Endothelial cell of umbilical vein (primary cell): ENCODE results near the gene SRSF9. TPM values are rescaled to one million over a fixed set of nuclear protein-coding genes. Genes with fewer than 3 reads are reported as not detected.

Source experiments
- BruUV-seq: library from RNA; stranded (reverse); fragments of 400-500 nt; replicated peaks from 2 replicates; lab custom pipeline; 2021; lab: Mats Ljungman, UMichigan
- CTCF ChIA-PET: fragments of 300-600, 350-600 bp; sonication (Branson Sonifier 250); formaldehyde crosslinking; loops from one replicate; lab custom pipeline; 2021; ENCODE audit warnings: antibody characterized with exemption, inconsistent platforms; lab: Charles Lee
- POLR2A ChIA-PET: fragments of 300-600, 350-600 bp; sonication (Branson Sonifier 250); formaldehyde crosslinking; loops from one replicate; lab custom pipeline; 2021; ENCODE audit warnings: antibody characterized with exemption, inconsistent platforms; lab: Charles Lee
- DNase-seq: peaks from one replicate; pipeline ENCODE4 v3.0.0-alpha.2; 2011; ENCODE audit warnings: low read depth, low spot score
- FAIRE-seq: peaks from 2 replicates; lab custom pipeline; 2011; peaks lifted over from hg19 to GRCh38; lab: Jason Lieb, UNC
- H2AFZ ChIP-seq: 2 replicates; pipeline ENCODE4 v1.6.0; 2012; ENCODE audit warnings: low read depth, low read length, control low read depth, inconsistent platforms
- H3K27ac ChIP-seq: 2 replicates; pipeline ENCODE4 v1.5.1; 2011; ENCODE audit warnings: low read depth, mild to moderate bottlenecking, control low read depth, low read length, moderate library complexity; ENCODE audit not compliant: insufficient read depth
- H3K27me3 ChIP-seq, 2 experiments: 2 replicates each; pipeline versions ENCODE4 v1.6.0 to v1.6.1; 2011; ENCODE audit warnings: low read length in 2 of 2, mixed read lengths in 1 of 2; ENCODE audit not compliant: control insufficient read depth in 2 of 2, insufficient read depth in 2 of 2
- H3K36me3 ChIP-seq, 2 experiments: 2 replicates in 1 of 2; 3 replicates in 1 of 2; pipeline ENCODE4 v1.5.1; 2011; ENCODE audit warnings: low read length in 2 of 2, mild to moderate bottlenecking in 1 of 2, moderate library complexity in 1 of 2; ENCODE audit not compliant: control insufficient read depth in 2 of 2, insufficient read depth in 2 of 2; ENCODE audit errors: extremely low read depth in 1 of 2
- H3K4me1 ChIP-seq: 3 replicates; pipeline ENCODE4 v1.5.1; 2011; ENCODE audit warnings: mild to moderate bottlenecking, low read length; ENCODE audit not compliant: control insufficient read depth, insufficient read depth; ENCODE audit errors: extremely low read depth
- H3K4me2 ChIP-seq: 2 replicates; pipeline ENCODE4 v1.6.1; 2011; ENCODE audit warnings: low read length, control low read depth, mixed read lengths; ENCODE audit not compliant: insufficient read depth
- H3K4me3 ChIP-seq, 3 experiments: fragments of 200-600 bp in 1 of 3; sonication (generic), shearing (Covaris generic) in 1 of 3; replicated peaks in 1 of 3; 2 replicates each; pipeline ENCODE4 v1.5.1; 2011 to 2016; ENCODE audit warnings: control low read depth in 3 of 3, low read length in 3 of 3, mild to moderate bottlenecking in 2 of 3, inconsistent platforms in 1 of 3, low read depth in 1 of 3, moderate library complexity in 1 of 3; ENCODE audit not compliant: insufficient read depth in 1 of 3
- H3K79me2 ChIP-seq: 2 replicates; pipeline ENCODE4 v1.6.0; 2012; ENCODE audit warnings: low read length, inconsistent platforms; ENCODE audit not compliant: control insufficient read depth, insufficient read depth
- H3K9ac ChIP-seq: replicated peaks from 2 replicates; pipeline ENCODE3; 2011; ENCODE audit warnings: low read length, control low read depth; ENCODE audit not compliant: insufficient read depth; ENCODE audit errors: extremely low read depth
- H3K9me1 ChIP-seq: replicated peaks from 3 replicates; pipeline ENCODE4 v1.6.0; 2011; ENCODE audit warnings: mild to moderate bottlenecking, low read length; ENCODE audit not compliant: control insufficient read depth, insufficient read depth; ENCODE audit errors: extremely low read depth
- H3K9me3 ChIP-seq: replicated peaks from 2 replicates; pipeline ENCODE4 v1.5.1; 2012; ENCODE audit warnings: low read length, inconsistent platforms; ENCODE audit not compliant: control insufficient read depth, insufficient read depth
- H4K20me1 ChIP-seq: replicated peaks from 2 replicates; pipeline ENCODE3; 2011; ENCODE audit warnings: mild to moderate bottlenecking, low read length; ENCODE audit not compliant: control insufficient read depth, insufficient read depth; ENCODE audit errors: extremely low read depth
- CTCF ChIP-seq, 2 donors: IDR thresholded peaks; 1 replicate in 1 of 2; 2 replicates in 1 of 2; pipeline ENCODE4 v1.5.1; 2011; ENCODE audit warnings: low read length in 2 of 2, mild to moderate bottlenecking in 2 of 2, moderate library complexity in 2 of 2, control low read depth in 1 of 2, inconsistent platforms in 1 of 2, low read depth in 1 of 2; ENCODE audit not compliant: insufficient read depth in 1 of 2; ENCODE audit errors: extremely low read depth in 1 of 2
- EZH2 ChIP-seq: IDR thresholded peaks from 2 replicates; pipeline ENCODE4 v1.6.1; 2012; ENCODE audit warnings: borderline replicate concordance, low read depth, mild to moderate bottlenecking, moderate library complexity, low read length, inconsistent platforms; ENCODE audit not compliant: severe bottlenecking
- FOS ChIP-seq: IDR thresholded peaks from 2 replicates; pipeline ENCODE4 v1.6.1; 2011; ENCODE audit warnings: mild to moderate bottlenecking, low read length, moderate library complexity, borderline replicate concordance; ENCODE audit not compliant: insufficient read depth
- GATA2 ChIP-seq: IDR thresholded peaks from 2 replicates; pipeline ENCODE4 v1.7.0; 2011; ENCODE audit warnings: low read depth, mild to moderate bottlenecking, moderate library complexity, mixed read lengths, low read length; ENCODE audit not compliant: insufficient read length, insufficient read depth
- JUN ChIP-seq: IDR thresholded peaks from 2 replicates; pipeline ENCODE4 v1.6.1; 2011; ENCODE audit warnings: borderline replicate concordance, low read depth; ENCODE audit not compliant: insufficient read length, insufficient read depth
- MAX ChIP-seq: IDR thresholded peaks from 2 replicates; pipeline ENCODE4 v1.6.1; 2011; ENCODE audit not compliant: insufficient read depth, insufficient read length
- MYC ChIP-seq: IDR thresholded peaks from one replicate; pipeline ENCODE4 v1.6.1; 2011; ENCODE audit warnings: mild to moderate bottlenecking, low read depth, low read length
- POLR2A ChIP-seq: IDR thresholded peaks from 2 replicates; pipeline ENCODE4 v1.6.1; 2012; ENCODE audit warnings: low read depth, mild to moderate bottlenecking, control low read depth, low read length
- POLR2AphosphoS5 ChIP-seq: IDR thresholded peaks from 2 replicates; pipeline ENCODE4 v1.6.1; 2012; ENCODE audit warnings: low read depth, mild to moderate bottlenecking, control low read depth, low read length, moderate library complexity; ENCODE audit not compliant: insufficient read depth
- dilution Hi-C: fragments of 300-500 bp; cut with MboI; formaldehyde crosslinking; loops from one replicate; pipeline ENCODE4 v1.15.0; 2019; ENCODE audit warnings: low sequenced_read_pairs; ENCODE audit not compliant: extremely low pct_ligation_motif_present
- intact Hi-C: fragments of 100-400 bp; cut with micrococcal nuclease; formaldehyde crosslinking; loops from one replicate; pipeline ENCODE4 v1.10.0; 2022
- polyA plus RNA-seq, 4 experiments: library from polyadenylated mRNA; depleted of rRNA in 3 of 4; stranded (reverse) in 3 of 4; unstranded in 1 of 4; fragments of >200 nt; gene quantifications; 2 replicates each; pipeline versions ENCODE4 v1.2.1 to v1.2.3, GENCODE V29; 2011 to 2012; ENCODE audit warnings: missing spikeins in 1 of 4
- total RNA-seq: library from RNA; stranded (reverse); gene quantifications from 2 replicates; pipeline ENCODE4 v1.2.3, GENCODE V29; 2021

The SRSF9 gene
- total and polyA plus RNA-seq, 2 donors (not counting 3 experiments of a cell fraction or from before 2014, with no cell fraction given): 153 to 226 TPM

- no peaks in the 10 kb centered on the region for H3K27me3 ChIP-seq
- CTCF ChIA-PET: interaction anchor here (0.9 to 1.9 kb wide), 2 partner anchors 8 to 42 kb away, joined by 3 to 8 read pairs; no protein-coding TSS in a partner anchor
- no peak overlapping the region for H3K4me3 ChIP-seq
- dilution Hi-C loops: no loop called here
- H3K27ac ChIP-seq: no peak overlapping the region
- DNase-seq: no peak
- H3K9me3 ChIP-seq: no peaks in the 10 kb centered on the region
- no peaks in the 10 kb centered on the region for H3K9me1 ChIP-seq
- no peak overlapping the region for H3K9ac ChIP-seq
- FAIRE-seq: no peak
- POLR2A ChIA-PET: no interaction called here
- H3K4me2 ChIP-seq: no peak overlapping the region
- no peak overlapping the region for H2AFZ ChIP-seq
- no peaks in the 10 kb centered on the region for H3K4me1 ChIP-seq
- no TSS peak for BruUV-seq
- no peaks in the 10 kb centered on the region for H3K79me2 ChIP-seq
- no peaks in the 10 kb centered on the region for H4K20me1 ChIP-seq
- peaks cover 0 to 8% of the 10 kb centered on the region in 2 experiments for H3K36me3 ChIP-seq
- intact Hi-C loops: no loop called here
- TF ChIP-seq JUN (no peak), GATA2 (no peak), FOS (no peak), CTCF (IDR thresholded peaks at IDR 0.05; ENCODE audit: extremely low read depth in 1 of 2, insufficient read depth in 1 of 2, low read depth in 1 of 2, low read length in 2 of 2) (no peak), MYC (no peak)
Observed at GRCh38 chr12:120508537-120508936, 39.0 kb upstream of the SRSF9 start.

DNA sequence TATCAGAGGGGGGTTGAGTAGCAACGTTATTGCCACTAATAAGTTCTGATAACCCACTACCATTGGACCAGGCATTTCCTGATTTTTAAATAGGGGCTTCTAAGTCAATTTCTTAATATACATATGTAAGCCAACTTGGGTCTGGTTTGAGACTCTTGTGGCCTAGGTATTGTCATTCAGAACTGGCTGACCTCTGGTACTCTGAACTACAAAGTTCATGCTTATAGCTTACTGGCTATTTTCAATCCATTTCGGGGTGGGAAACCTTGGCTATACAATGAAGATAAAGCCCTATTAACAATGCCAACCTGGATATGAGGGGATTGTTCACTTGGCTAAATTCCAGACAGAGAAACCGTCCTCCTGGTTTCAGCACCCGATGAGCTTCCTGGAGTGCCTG is 35.0 kb upstream of the SRSF9 start:
- no peak for DNase-seq
- ChIA-PET CTCF (interaction anchor here (0.8 to 1.6 kb wide), 3 partner anchors 30 to 47 kb away, joined by 3 to 4 read pairs (median 4); a partner anchor contains a TSS), POLR2A (interaction anchor here (1.9 kb wide), 1 partner anchor 8 kb away, joined by 6 read pairs; the partner anchor contains the start of gene DYNLL1)
- dilution Hi-C loops: no loop called here
- Histone ChIP-seq H3K36me3 (peaks cover 0 to 11% of the 10 kb centered on the region in 2 experiments), H3K9ac (no peak overlapping the region), H3K9me1 (no peaks in the 10 kb centered on the region), H3K4me1 (no peaks in the 10 kb centered on the region), H3K9me3 (no peaks in the 10 kb centered on the region), H2AFZ (no peak overlapping the region), H4K20me1 (no peaks in the 10 kb centered on the region), H3K4me2 (no peak overlapping the region), H3K27ac (no peak overlapping the region), H3K4me3 (no peak overlapping the region), H3K27me3 (no peaks in the 10 kb centered on the region), H3K79me2 (no peaks in the 10 kb centered on the region)
- no TSS peak for BruUV-seq
- intact Hi-C loops: no loop called here
- TF ChIP-seq GATA2: no peak
- TF ChIP-seq FOS: no peak
- no peak for TF ChIP-seq POLR2A
- TF ChIP-seq CTCF (IDR thresholded peaks at IDR 0.05; ENCODE audit: extremely low read depth in 1 of 2, insufficient read depth in 1 of 2, low read depth in 1 of 2, low read length in 2 of 2): no peak
- no peak for TF ChIP-seq MYC
- TF ChIP-seq JUN: no peak
- TF ChIP-seq MAX: no peak
- no peak for TF ChIP-seq POLR2AphosphoS5
- no peak for TF ChIP-seq EZH2
- FAIRE-seq: no peak
